CD4-positive, CD25-positive, alpha-beta regulatory T cell (primary cell): ENCODE measurements around the gene MACROD2. TPM values are rescaled to one million over a fixed set of nuclear protein-coding genes. Genes with fewer than 3 reads are reported as not detected.
"Not testable (repeated sequence)": the region's sequence is repeated elsewhere in the genome, so short reads cannot be mapped to it uniquely, and the experiment has no call there.

ENCODE experiments used
- ATAC-seq, 2 donors: fragments of 150-1000 bp; cut with Tn5 transposase; one replicate each; pipeline ENCODE4 v1.10.0; 2021; ENCODE audit warnings: low read depth in 2 of 2, moderate number of reproducible peaks in 2 of 2, moderate library complexity in 1 of 2
- DNase-seq, 3 donors: peaks; one replicate each; pipeline versions ENCODE4 v3.0.0 to v3.0.0-alpha.2; 2012 to 2022; ENCODE audit warnings: mixed read lengths in 1 of 3
- H3K27ac ChIP-seq: one replicate; pipeline ENCODE4 v1.7.0; 2013; ENCODE audit warnings: mild to moderate bottlenecking, low read length; ENCODE audit not compliant: insufficient read depth, poor library complexity, severe bottlenecking
- H3K27me3 ChIP-seq: one replicate; pipeline ENCODE4 v1.7.0; 2013; ENCODE audit warnings: low read length; ENCODE audit not compliant: control insufficient read depth, insufficient read depth
- H3K36me3 ChIP-seq: one replicate; pipeline ENCODE4 v1.7.0; 2013; ENCODE audit warnings: mild to moderate bottlenecking, low read length, moderate library complexity; ENCODE audit not compliant: control insufficient read depth, insufficient read depth
- H3K4me1 ChIP-seq: 2 replicates; pipeline ENCODE4 v1.7.0; 2013; ENCODE audit warnings: mild to moderate bottlenecking, low read length; ENCODE audit not compliant: insufficient read depth, control insufficient read depth, poor library complexity, severe bottlenecking
- H3K4me3 ChIP-seq: one replicate; pipeline ENCODE4 v1.7.0; 2013; ENCODE audit warnings: low read depth, mild to moderate bottlenecking, low read length, moderate library complexity
- H3K9me3 ChIP-seq, 2 experiments: 1 replicate in 1 of 2; 2 replicates in 1 of 2; pipeline ENCODE4 v1.7.0; 2013; ENCODE audit warnings: low read length in 2 of 2, mild to moderate bottlenecking in 1 of 2, moderate library complexity in 1 of 2; ENCODE audit not compliant: control insufficient read depth in 2 of 2
- H3K27ac Mint-ChIP-seq, 3 donors: one replicate each; pipeline ENCODE4 v1.8.0; 2020 to 2022; ENCODE audit warnings: mild to moderate bottlenecking in 3 of 3, mixed read lengths in 3 of 3, moderate library complexity in 2 of 3
- H3K27me3 Mint-ChIP-seq: one replicate; pipeline ENCODE4 v1.8.0; 2022; ENCODE audit warnings: mild to moderate bottlenecking, mixed read lengths
- H3K36me3 Mint-ChIP-seq: one replicate; pipeline ENCODE4 v1.8.0; 2020; ENCODE audit warnings: mixed read lengths
- H3K4me1 Mint-ChIP-seq, 4 donors: one replicate each; pipeline ENCODE4 v1.8.0; 2020 to 2022; ENCODE audit warnings: mixed read lengths in 4 of 4, mild to moderate bottlenecking in 1 of 4
- H3K4me3 Mint-ChIP-seq, 4 donors: one replicate each; pipeline ENCODE4 v1.8.0; 2020 to 2022; ENCODE audit warnings: mild to moderate bottlenecking in 4 of 4, mixed read lengths in 4 of 4, moderate library complexity in 3 of 4
- H3K9me3 Mint-ChIP-seq, 7 donors: one replicate each; pipeline ENCODE4 v1.8.0; 2020 to 2022; ENCODE audit warnings: mixed read lengths in 7 of 7, mild to moderate bottlenecking in 3 of 7, moderate library complexity in 2 of 7
- polyA plus RNA-seq, 4 donors: library from polyadenylated mRNA; unstranded; fragments of 300-500 nt; fragmentation: Illumina TruSeq; gene quantifications; one replicate each; pipeline ENCODE4 v1.2.3, GENCODE V29; 2021
- total RNA-seq: library from RNA; stranded (reverse); gene quantifications from one replicate; pipeline ENCODE4 v1.2.3, GENCODE V29; 2022

The MACROD2 gene
- total and polyA plus RNA-seq, 5 donors from 2014 or later = 1.4 TPM; not detected in 4

GRCh38 chr20:14925300-14925699 lies 930.0 kb downstream of the MACROD2 start:
- H3K4me1 Mint-ChIP-seq = peaks cover 0 to under 1% (median 0%) of the 10 kb centered on the region in 4 donors
- H3K27me3 ChIP-seq = no peaks in the 10 kb centered on the region

DNA sequence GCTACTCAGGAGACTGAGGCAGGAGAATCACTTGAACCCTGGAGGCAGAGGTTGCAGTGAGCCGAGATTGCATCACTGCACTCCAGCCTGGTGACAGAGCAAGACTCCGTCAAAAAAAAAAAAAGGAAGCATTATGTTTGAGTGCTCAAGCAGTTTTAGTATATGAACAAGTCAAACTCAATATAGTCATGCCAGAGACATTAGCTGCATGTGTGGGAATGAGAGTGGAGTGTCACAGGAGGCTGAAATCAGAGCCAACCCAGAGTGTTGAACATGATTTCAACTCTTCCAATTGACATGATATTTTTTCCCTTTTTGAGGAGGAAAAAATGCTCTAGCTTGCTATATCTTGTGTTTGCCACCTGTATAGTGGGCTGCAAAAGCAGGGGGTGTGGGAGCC lies 931.1 kb downstream of the MACROD2 start:
- not testable (repeated sequence) for H3K4me3 ChIP-seq, H3K27me3 Mint-ChIP-seq, H3K4me3 Mint-ChIP-seq, ATAC-seq, H3K27ac Mint-ChIP-seq, H3K9me3 ChIP-seq, H3K4me1 Mint-ChIP-seq, H3K36me3 ChIP-seq, DNase-seq, H3K27ac ChIP-seq, H3K27me3 ChIP-seq, H3K36me3 Mint-ChIP-seq, H3K4me1 ChIP-seq
- peaks cover 3 to 23% (median 5%) of the 10 kb centered on the region in 7 donors for H3K9me3 Mint-ChIP-seq

More at GRCh38 chr20:14925300-14925699, 930.0 kb downstream of the MACROD2 start:
- Mint-ChIP-seq H3K4me3 (no peak overlapping the region), H3K27me3 (no peaks in the 10 kb centered on the region), H3K27ac (no peak overlapping the region), H3K36me3 (no peaks in the 10 kb centered on the region), H3K9me3 (peaks cover 2 to 22% (median 5%) of the 10 kb centered on the region in 7 donors)
- Histone ChIP-seq H3K36me3 (no peaks in the 10 kb centered on the region), H3K9me3 (peaks cover 4 to 5% of the 10 kb centered on the region in 2 experiments), H3K27ac (no peak overlapping the region), H3K4me3 (no peak overlapping the region), H3K4me1 (no peaks in the 10 kb centered on the region)
- no peak for DNase-seq
- ATAC-seq = no peak

- Histone ChIP-seq H3K36me3 (no peaks in the 10 kb centered on the region), H3K27me3 (no peaks in the 10 kb centered on the region), H3K27ac (no peak overlapping the region), H3K4me1 (no peaks in the 10 kb centered on the region), H3K9me3 (peaks cover 4 to 5% of the 10 kb centered on the region in 2 experiments), H3K4me3 (no peak overlapping the region)
- DNase-seq (no peak), ATAC-seq (no peak)
- Mint-ChIP-seq H3K27ac (no peak overlapping the region), H3K9me3 (peaks cover 3 to 18% (median 5%) of the 10 kb centered on the region in 7 donors), H3K36me3 (no peaks in the 10 kb centered on the region), H3K4me1 (peaks cover 0 to 2% (median 0%) of the 10 kb centered on the region in 4 donors), H3K27me3 (no peaks in the 10 kb centered on the region), H3K4me3 (no peak overlapping the region)
Observed at GRCh38 chr20:14928083-14928482, 932.8 kb downstream of the MACROD2 start.

GRCh38 chr20:14929388-14929787 lies 934.1 kb downstream of the MACROD2 start:
- H3K4me1 Mint-ChIP-seq = peaks cover 0 to 2% (median 0%) of the 10 kb centered on the region in 4 donors
- H3K27ac Mint-ChIP-seq = no peak overlapping the region
- H3K36me3 Mint-ChIP-seq = no peaks in the 10 kb centered on the region
- H3K9me3 ChIP-seq = peaks cover 4 to 8% of the 10 kb centered on the region in 2 experiments
- no peak for ATAC-seq
- H3K27me3 ChIP-seq = no peaks in the 10 kb centered on the region
- H3K27me3 Mint-ChIP-seq = no peaks in the 10 kb centered on the region
- no peaks in the 10 kb centered on the region for H3K4me1 ChIP-seq
- H3K4me3 Mint-ChIP-seq = no peak overlapping the region
- no peak overlapping the region for H3K27ac ChIP-seq
- H3K9me3 Mint-ChIP-seq = peaks cover 4 to 21% (median 7%) of the 10 kb centered on the region in 7 donors
- no peaks in the 10 kb centered on the region for H3K36me3 ChIP-seq
- no peak overlapping the region for H3K4me3 ChIP-seq
- DNase-seq = no peak

GRCh38 chr20:14932040-14932439 lies 936.7 kb downstream of the MACROD2 start:
- Histone ChIP-seq H3K27me3 (no peaks in the 10 kb centered on the region), H3K4me1 (no peaks in the 10 kb centered on the region), H3K36me3 (no peaks in the 10 kb centered on the region), H3K9me3 (peaks cover 4 to 14% of the 10 kb centered on the region in 2 experiments), H3K4me3 (no peak overlapping the region), H3K27ac (no peak overlapping the region)
- H3K4me1 Mint-ChIP-seq = peaks cover 0 to 2% (median 0%) of the 10 kb centered on the region in 4 donors
- H3K27ac Mint-ChIP-seq = no peak overlapping the region
- no peaks in the 10 kb centered on the region for H3K27me3 Mint-ChIP-seq
- peaks cover 4 to 25% (median 14%) of the 10 kb centered on the region in 7 donors for H3K9me3 Mint-ChIP-seq
- DNase-seq (no peak), ATAC-seq (no peak)
- H3K36me3 Mint-ChIP-seq = no peaks in the 10 kb centered on the region
- H3K4me3 Mint-ChIP-seq = no peak overlapping the region

GRCh38 chr20:14935285-14935684 lies 940.0 kb downstream of the MACROD2 start:
- no peak overlapping the region for H3K27ac Mint-ChIP-seq
- Histone ChIP-seq H3K36me3 (no peaks in the 10 kb centered on the region), H3K4me1 (no peaks in the 10 kb centered on the region), H3K27ac (no peak overlapping the region), H3K9me3 (peaks cover 0 to 9% of the 10 kb centered on the region in 2 experiments), H3K4me3 (no peak overlapping the region), H3K27me3 (no peaks in the 10 kb centered on the region)
- ATAC-seq (no peak), DNase-seq (no peak)
- no peak overlapping the region for H3K4me3 Mint-ChIP-seq
- H3K27me3 Mint-ChIP-seq = no peaks in the 10 kb centered on the region
- peaks cover 0 to 1% (median 0%) of the 10 kb centered on the region in 4 donors for H3K4me1 Mint-ChIP-seq
- H3K9me3 Mint-ChIP-seq = peaks cover 4 to 24% (median 12%) of the 10 kb centered on the region in 7 donors
- H3K36me3 Mint-ChIP-seq = no peaks in the 10 kb centered on the region

DNA sequence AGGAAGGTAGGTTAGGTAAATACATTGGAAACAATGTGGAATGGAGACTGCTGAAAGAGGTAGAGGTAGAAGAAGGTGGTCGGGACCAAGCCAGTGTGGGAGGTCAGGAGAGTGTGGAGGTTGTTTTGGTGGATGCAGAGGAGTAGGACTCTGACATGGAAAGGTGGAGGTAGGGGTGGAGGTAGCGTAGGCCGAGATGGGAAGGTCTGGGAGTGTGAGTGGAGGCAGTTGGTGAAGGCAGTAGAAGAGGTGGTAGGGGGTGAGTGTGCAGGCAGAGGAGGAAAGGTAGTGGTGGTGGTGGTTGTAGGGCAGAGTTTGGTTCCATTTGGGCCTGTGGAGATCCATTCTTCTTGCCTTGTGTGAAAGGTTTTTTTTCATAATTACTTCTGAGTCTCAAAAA lies 941.7 kb downstream of the MACROD2 start:
- no peak for ATAC-seq
- peak overlapping the region in 1 of 3 donors; percentile 87 for H3K27ac Mint-ChIP-seq
- Histone ChIP-seq H3K4me3 (no peak overlapping the region), H3K36me3 (no peaks in the 10 kb centered on the region), H3K9me3 (peaks cover 0 to 9% of the 10 kb centered on the region in 2 experiments), H3K4me1 (no peaks in the 10 kb centered on the region), H3K27ac (no peak overlapping the region), H3K27me3 (no peaks in the 10 kb centered on the region)
- H3K4me1 Mint-ChIP-seq = no peaks in the 10 kb centered on the region
- H3K4me3 Mint-ChIP-seq = no peak overlapping the region
- no peaks in the 10 kb centered on the region for H3K36me3 Mint-ChIP-seq
- no peak for DNase-seq
- H3K27me3 Mint-ChIP-seq = no peaks in the 10 kb centered on the region
- peaks cover 4 to 30% (median 18%) of the 10 kb centered on the region in 7 donors for H3K9me3 Mint-ChIP-seq

- H3K4me1 ChIP-seq = no peaks in the 10 kb centered on the region
- no peaks in the 10 kb centered on the region for H3K36me3 ChIP-seq
- peaks cover 0 to 9% of the 10 kb centered on the region in 2 experiments for H3K9me3 ChIP-seq
- no peak overlapping the region for H3K4me3 ChIP-seq
- ATAC-seq (no peak), DNase-seq (no peak)
- no peak overlapping the region for H3K27ac ChIP-seq
- H3K27me3 ChIP-seq = no peaks in the 10 kb centered on the region
- Mint-ChIP-seq H3K36me3 (no peaks in the 10 kb centered on the region), H3K27me3 (no peaks in the 10 kb centered on the region), H3K4me1 (no peaks in the 10 kb centered on the region), H3K27ac (no peak overlapping the region), H3K9me3 (peaks cover 4 to 30% (median 20%) of the 10 kb centered on the region in 7 donors), H3K4me3 (no peak overlapping the region)
Observed at GRCh38 chr20:14937846-14938245, 942.5 kb downstream of the MACROD2 start.
